CD4-positive, CD25-positive, alpha-beta regulatory T cell (primary cell): Measurements from ENCODE around the gene MFSD6L. TPM values are rescaled to one million over a fixed set of nuclear protein-coding genes. Genes with fewer than 3 reads are reported as not detected.

Source experiments
- ATAC-seq, 2 donors: fragments of 150-1000 bp; cut with Tn5 transposase; one replicate each; pipeline ENCODE4 v1.10.0; 2021; ENCODE audit warnings: low read depth in 2 of 2, moderate number of reproducible peaks in 2 of 2, moderate library complexity in 1 of 2
- DNase-seq, 3 donors: peaks; one replicate each; pipeline versions ENCODE4 v3.0.0 to v3.0.0-alpha.2; 2012 to 2022; ENCODE audit warnings: mixed read lengths in 1 of 3
- H3K27ac ChIP-seq: one replicate; pipeline ENCODE4 v1.7.0; 2013; ENCODE audit warnings: mild to moderate bottlenecking, low read length; ENCODE audit not compliant: insufficient read depth, poor library complexity, severe bottlenecking
- H3K27me3 ChIP-seq: one replicate; pipeline ENCODE4 v1.7.0; 2013; ENCODE audit warnings: low read length; ENCODE audit not compliant: control insufficient read depth, insufficient read depth
- H3K36me3 ChIP-seq: one replicate; pipeline ENCODE4 v1.7.0; 2013; ENCODE audit warnings: mild to moderate bottlenecking, low read length, moderate library complexity; ENCODE audit not compliant: control insufficient read depth, insufficient read depth
- H3K4me1 ChIP-seq: 2 replicates; pipeline ENCODE4 v1.7.0; 2013; ENCODE audit warnings: mild to moderate bottlenecking, low read length; ENCODE audit not compliant: insufficient read depth, control insufficient read depth, poor library complexity, severe bottlenecking
- H3K4me3 ChIP-seq: one replicate; pipeline ENCODE4 v1.7.0; 2013; ENCODE audit warnings: low read depth, mild to moderate bottlenecking, low read length, moderate library complexity
- H3K9me3 ChIP-seq, 2 experiments: 1 replicate in 1 of 2; 2 replicates in 1 of 2; pipeline ENCODE4 v1.7.0; 2013; ENCODE audit warnings: low read length in 2 of 2, mild to moderate bottlenecking in 1 of 2, moderate library complexity in 1 of 2; ENCODE audit not compliant: control insufficient read depth in 2 of 2
- H3K27ac Mint-ChIP-seq, 3 donors: one replicate each; pipeline ENCODE4 v1.8.0; 2020 to 2022; ENCODE audit warnings: mild to moderate bottlenecking in 3 of 3, mixed read lengths in 3 of 3, moderate library complexity in 2 of 3
- H3K27me3 Mint-ChIP-seq: one replicate; pipeline ENCODE4 v1.8.0; 2022; ENCODE audit warnings: mild to moderate bottlenecking, mixed read lengths
- H3K36me3 Mint-ChIP-seq: one replicate; pipeline ENCODE4 v1.8.0; 2020; ENCODE audit warnings: mixed read lengths
- H3K4me1 Mint-ChIP-seq, 4 donors: one replicate each; pipeline ENCODE4 v1.8.0; 2020 to 2022; ENCODE audit warnings: mixed read lengths in 4 of 4, mild to moderate bottlenecking in 1 of 4
- H3K4me3 Mint-ChIP-seq, 4 donors: one replicate each; pipeline ENCODE4 v1.8.0; 2020 to 2022; ENCODE audit warnings: mild to moderate bottlenecking in 4 of 4, mixed read lengths in 4 of 4, moderate library complexity in 3 of 4
- H3K9me3 Mint-ChIP-seq, 7 donors: one replicate each; pipeline ENCODE4 v1.8.0; 2020 to 2022; ENCODE audit warnings: mixed read lengths in 7 of 7, mild to moderate bottlenecking in 3 of 7, moderate library complexity in 2 of 7
- polyA plus RNA-seq, 4 donors: library from polyadenylated mRNA; unstranded; fragments of 300-500 nt; fragmentation: Illumina TruSeq; gene quantifications; one replicate each; pipeline ENCODE4 v1.2.3, GENCODE V29; 2021
- total RNA-seq: library from RNA; stranded (reverse); gene quantifications from one replicate; pipeline ENCODE4 v1.2.3, GENCODE V29; 2022

The MFSD6L gene
- total and polyA plus RNA-seq, 5 donors from 2014 or later = not detected

- H3K27me3 ChIP-seq = peaks cover 9% of the 10 kb centered on the region
- Mint-ChIP-seq H3K9me3 (peaks cover 0 to 4% (median 0%) of the 10 kb centered on the region in 7 donors), H3K4me3 (no peak overlapping the region), H3K4me1 (no peaks in the 10 kb centered on the region), H3K27me3 (peaks cover 31% of the 10 kb centered on the region), H3K36me3 (no peaks in the 10 kb centered on the region), H3K27ac (no peak overlapping the region)
- H3K4me3 ChIP-seq = no peak overlapping the region
- peaks cover 5% of the 10 kb centered on the region for H3K4me1 ChIP-seq
- H3K36me3 ChIP-seq = no peaks in the 10 kb centered on the region
- ATAC-seq (no peak), DNase-seq (no peak)
- H3K9me3 ChIP-seq = no peaks in the 10 kb centered on the region
- no peak overlapping the region for H3K27ac ChIP-seq
Observed at GRCh38 chr17:8782176-8782575, 17.0 kb downstream of the MFSD6L start.

GRCh38 chr17:8781776-8782175 lies 17.4 kb downstream of the MFSD6L start:
- no peak overlapping the region for H3K4me3 Mint-ChIP-seq
- H3K27ac Mint-ChIP-seq = no peak overlapping the region
- Histone ChIP-seq H3K4me3 (no peak overlapping the region), H3K9me3 (no peaks in the 10 kb centered on the region), H3K36me3 (no peaks in the 10 kb centered on the region), H3K27ac (no peak overlapping the region), H3K4me1 (peaks cover 5% of the 10 kb centered on the region), H3K27me3 (peaks cover 13% of the 10 kb centered on the region)
- ATAC-seq (no peak), DNase-seq (no peak)
- H3K27me3 Mint-ChIP-seq = peaks cover 32% of the 10 kb centered on the region
- no peaks in the 10 kb centered on the region for H3K36me3 Mint-ChIP-seq
- peaks cover 0 to 4% (median 0%) of the 10 kb centered on the region in 7 donors for H3K9me3 Mint-ChIP-seq
- no peaks in the 10 kb centered on the region for H3K4me1 Mint-ChIP-seq

- Mint-ChIP-seq H3K4me1 (no peaks in the 10 kb centered on the region), H3K4me3 (no peak overlapping the region), H3K27ac (no peak overlapping the region), H3K36me3 (no peaks in the 10 kb centered on the region), H3K27me3 (peaks cover 49% of the 10 kb centered on the region), H3K9me3 (peaks cover 0 to 14% (median 2%) of the 10 kb centered on the region in 7 donors)
- H3K27me3 ChIP-seq = peaks cover 24% of the 10 kb centered on the region
- no peaks in the 10 kb centered on the region for H3K36me3 ChIP-seq
- no peaks in the 10 kb centered on the region for H3K4me1 ChIP-seq
- H3K4me3 ChIP-seq = no peak overlapping the region
- H3K27ac ChIP-seq = no peak overlapping the region
- H3K9me3 ChIP-seq = peaks cover 0 to 7% of the 10 kb centered on the region in 2 experiments
- DNase-seq (no peak), ATAC-seq (no peak)
Observed at GRCh38 chr17:8776881-8777280, 22.3 kb downstream of the MFSD6L start.

- Mint-ChIP-seq H3K4me3 (no peak overlapping the region), H3K36me3 (no peaks in the 10 kb centered on the region), H3K4me1 (no peaks in the 10 kb centered on the region), H3K9me3 (peaks cover 0 to 14% (median 2%) of the 10 kb centered on the region in 7 donors), H3K27ac (no peak overlapping the region), H3K27me3 (peaks cover 45% of the 10 kb centered on the region)
- Histone ChIP-seq H3K27ac (no peak overlapping the region), H3K4me3 (no peak overlapping the region), H3K27me3 (peaks cover 24% of the 10 kb centered on the region), H3K9me3 (peaks cover 0 to 7% of the 10 kb centered on the region in 2 experiments), H3K36me3 (no peaks in the 10 kb centered on the region), H3K4me1 (no peaks in the 10 kb centered on the region)
- no peak for DNase-seq
- no peak for ATAC-seq
Observed at GRCh38 chr17:8776248-8776647, 22.9 kb downstream of the MFSD6L start.

GRCh38 chr17:8766731-8767130 lies 32.4 kb downstream of the MFSD6L start:
- no peaks in the 10 kb centered on the region for H3K4me1 Mint-ChIP-seq
- no peak overlapping the region for H3K27ac Mint-ChIP-seq
- no peaks in the 10 kb centered on the region for H3K36me3 ChIP-seq
- no peaks in the 10 kb centered on the region for H3K4me1 ChIP-seq
- no peak overlapping the region for H3K27ac ChIP-seq
- no peaks in the 10 kb centered on the region for H3K9me3 ChIP-seq
- H3K4me3 Mint-ChIP-seq = no peak overlapping the region
- peaks cover 22% of the 10 kb centered on the region for H3K27me3 Mint-ChIP-seq
- H3K27me3 ChIP-seq = no peaks in the 10 kb centered on the region
- no peak overlapping the region for H3K4me3 ChIP-seq
- DNase-seq (no peak), ATAC-seq (no peak)
- peaks cover 0 to 5% (median 0%) of the 10 kb centered on the region in 7 donors for H3K9me3 Mint-ChIP-seq
- H3K36me3 Mint-ChIP-seq = no peaks in the 10 kb centered on the region

- Mint-ChIP-seq H3K36me3 (no peaks in the 10 kb centered on the region), H3K4me3 (no peak overlapping the region)
Observed at GRCh38 chr17:8762012-8762411, 37.2 kb downstream of the MFSD6L start.

GRCh38 chr17:8758137-8758596 lies 41.0 kb downstream of the MFSD6L start, which contains the start of gene SPDYE4:
TSS of gene SPDYE4 (minus strand) at chr17:8758546. CDS start at chr17:8758382, 164 bp downstream.
- Mint-ChIP-seq H3K36me3 (peaks cover 3% of the 10 kb centered on the region), H3K27ac (no peak within 1 kb of the TSS), H3K4me1 (no peaks in the 10 kb centered on the region), H3K27me3 (peaks cover 6% of the 10 kb centered on the region), H3K9me3 (peaks cover 0 to 1% (median 0%) of the 10 kb centered on the region in 7 donors), H3K4me3 (no peak within 1 kb of the TSS)
- no peak within 1 kb of the TSS for H3K4me3 ChIP-seq
- DNase-seq (no peak), ATAC-seq (no peak)
- H3K9me3 ChIP-seq = no peaks in the 10 kb centered on the region
- no peaks in the 10 kb centered on the region for H3K36me3 ChIP-seq
- H3K27me3 ChIP-seq = peaks cover 5% of the 10 kb centered on the region
- H3K4me1 ChIP-seq = no peaks in the 10 kb centered on the region
- no peak within 1 kb of the TSS for H3K27ac ChIP-seq

More at GRCh38 chr17:8762012-8762411, 37.2 kb downstream of the MFSD6L start:
- DNase-seq = no peak
- H3K4me1 Mint-ChIP-seq = no peaks in the 10 kb centered on the region
- H3K9me3 Mint-ChIP-seq = peaks cover 0 to 2% (median 0%) of the 10 kb centered on the region in 7 donors
- H3K27me3 Mint-ChIP-seq = peaks cover 10% of the 10 kb centered on the region
- no peaks in the 10 kb centered on the region for H3K4me1 ChIP-seq
- ATAC-seq = no peak
- H3K9me3 ChIP-seq = no peaks in the 10 kb centered on the region
- H3K4me3 ChIP-seq = no peak overlapping the region
- no peak overlapping the region for H3K27ac ChIP-seq
- H3K27ac Mint-ChIP-seq = no peak overlapping the region
- peaks cover 2% of the 10 kb centered on the region for H3K27me3 ChIP-seq
- no peaks in the 10 kb centered on the region for H3K36me3 ChIP-seq

- Mint-ChIP-seq H3K36me3 (peaks cover 3% of the 10 kb centered on the region), H3K4me3 (no peak overlapping the region), H3K27me3 (peaks cover 14% of the 10 kb centered on the region), H3K4me1 (no peaks in the 10 kb centered on the region), H3K9me3 (peaks cover 0 to 1% (median 0%) of the 10 kb centered on the region in 7 donors), H3K27ac (no peak overlapping the region)
- ATAC-seq (no peak), DNase-seq (no peak)
- no peak overlapping the region for H3K4me3 ChIP-seq
- H3K27ac ChIP-seq = no peak overlapping the region
- H3K36me3 ChIP-seq = no peaks in the 10 kb centered on the region
- H3K9me3 ChIP-seq = no peaks in the 10 kb centered on the region
- no peaks in the 10 kb centered on the region for H3K4me1 ChIP-seq
- peaks cover 5% of the 10 kb centered on the region for H3K27me3 ChIP-seq
Observed at GRCh38 chr17:8757189-8757588, 42.0 kb downstream of the MFSD6L start.
